ENCODE measurements around the gene IL17RE.

Gene IL17RE

DNA sequence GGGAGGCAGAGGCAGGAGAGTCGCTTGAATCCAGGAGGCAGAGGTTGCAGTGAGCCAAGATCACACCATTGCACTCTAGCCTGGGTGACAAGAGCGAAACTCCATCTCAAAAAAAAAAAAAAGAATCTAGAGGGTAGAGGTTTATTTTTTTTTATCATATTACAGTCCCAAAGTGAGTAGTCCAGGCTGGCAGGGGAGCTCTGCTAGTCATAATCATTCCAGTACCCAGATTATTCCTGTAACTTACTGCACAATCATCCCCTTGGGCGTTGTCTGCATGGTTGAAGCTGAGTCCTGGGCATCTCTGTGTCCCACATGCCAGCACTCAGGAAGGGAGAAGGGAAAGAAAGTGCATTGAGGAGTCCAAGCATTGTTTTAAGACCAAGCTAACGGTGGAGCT is 39.5 kb downstream of the IL17RE start:
- no peaks in the 10 kb centered on the region for H3K79me2 ChIP-seq (ENCODE audit: low read length)
- H3K27ac ChIP-seq (ENCODE audit: low read length) = no peak overlapping the region
- TF ChIP-seq EZH2phosphoT487 (IDR thresholded peaks at IDR 0.05; ENCODE audit: low read depth) = no peak
- TF ChIP-seq, protein P1, sequence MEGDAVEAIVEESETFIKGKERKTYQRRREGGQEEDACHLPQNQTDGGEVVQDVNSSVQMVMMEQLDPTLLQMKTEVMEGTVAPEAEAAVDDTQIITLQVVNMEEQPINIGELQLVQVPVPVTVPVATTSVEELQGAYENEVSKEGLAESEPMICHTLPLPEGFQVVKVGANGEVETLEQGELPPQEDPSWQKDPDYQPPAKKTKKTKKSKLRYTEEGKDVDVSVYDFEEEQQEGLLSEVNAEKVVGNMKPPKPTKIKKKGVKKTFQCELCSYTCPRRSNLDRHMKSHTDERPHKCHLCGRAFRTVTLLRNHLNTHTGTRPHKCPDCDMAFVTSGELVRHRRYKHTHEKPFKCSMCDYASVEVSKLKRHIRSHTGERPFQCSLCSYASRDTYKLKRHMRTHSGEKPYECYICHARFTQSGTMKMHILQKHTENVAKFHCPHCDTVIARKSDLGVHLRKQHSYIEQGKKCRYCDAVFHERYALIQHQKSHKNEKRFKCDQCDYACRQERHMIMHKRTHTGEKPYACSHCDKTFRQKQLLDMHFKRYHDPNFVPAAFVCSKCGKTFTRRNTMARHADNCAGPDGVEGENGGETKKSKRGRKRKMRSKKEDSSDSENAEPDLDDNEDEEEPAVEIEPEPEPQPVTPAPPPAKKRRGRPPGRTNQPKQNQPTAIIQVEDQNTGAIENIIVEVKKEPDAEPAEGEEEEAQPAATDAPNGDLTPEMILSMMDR (IDR thresholded peaks at IDR 0.05; ENCODE audit: low read depth, low read length) = no peak
- H3K36me3 ChIP-seq (replicated peaks; ENCODE audit: low read depth, low read length) = peaks cover 2% of the 10 kb centered on the region
- H3K4me3 ChIP-seq (ENCODE audit: low read length) = no peak overlapping the region
- no peaks in the 10 kb centered on the region for H3K27me3 ChIP-seq (ENCODE audit: low read depth, low read length)
- H4K20me1 ChIP-seq (ENCODE audit: insufficient read depth, low read length) = no peaks in the 10 kb centered on the region
- H3K9ac ChIP-seq (ENCODE audit: low read length) = no peak overlapping the region
- H2AFZ ChIP-seq (ENCODE audit: low read depth, low read length) = no peak overlapping the region
- H3K9me3 ChIP-seq (ENCODE audit: insufficient read depth, low read length) = no peaks in the 10 kb centered on the region
- no peak overlapping the region for H3K4me2 ChIP-seq (ENCODE audit: low read length)
- no peaks in the 10 kb centered on the region for H3K4me1 ChIP-seq (ENCODE audit: low read length)

DNA sequence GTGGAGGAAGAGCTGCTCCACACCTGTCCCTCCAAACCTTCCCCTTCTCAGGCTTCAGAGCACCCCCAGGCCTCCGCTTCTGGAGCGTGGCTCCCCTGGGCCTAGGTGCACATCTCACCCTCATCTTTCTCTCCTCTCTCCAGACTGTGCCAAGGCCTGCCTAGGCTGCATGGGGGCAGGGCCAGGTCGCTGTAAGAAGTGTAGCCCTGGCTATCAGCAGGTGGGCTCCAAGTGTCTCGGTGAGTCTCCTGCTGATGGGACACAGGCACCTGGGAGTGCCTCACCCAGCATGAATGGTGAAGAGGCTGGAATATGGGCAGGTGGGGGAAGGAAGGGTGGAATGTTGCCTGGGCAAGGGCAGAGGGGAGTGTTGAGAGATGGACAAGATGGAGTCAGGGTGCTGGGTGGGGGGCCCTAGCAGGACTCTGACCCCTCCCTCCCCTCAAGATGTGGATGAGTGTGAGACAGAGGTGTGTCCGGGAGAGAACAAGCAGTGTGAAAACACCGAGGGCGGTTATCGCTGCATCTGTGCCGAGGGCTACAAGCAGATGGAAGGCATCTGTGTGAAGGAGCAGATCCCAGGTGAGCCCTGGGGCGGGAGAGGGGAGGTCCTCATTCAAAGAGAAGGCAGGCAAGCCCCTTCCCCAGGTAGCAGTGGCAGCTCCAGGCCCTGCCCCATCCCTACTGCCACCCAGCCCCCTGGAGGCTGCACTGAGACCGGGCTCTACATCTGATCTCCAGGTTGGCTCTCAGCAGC is 40.5 kb downstream of the IL17RE start:
- no peak overlapping the region for H3K9ac ChIP-seq (ENCODE audit: low read length)
- no peak overlapping the region for H3K27ac ChIP-seq (ENCODE audit: low read length)
- H3K4me3 ChIP-seq (ENCODE audit: low read length) = no peak overlapping the region
- H3K27me3 ChIP-seq (ENCODE audit: low read depth, low read length) = no peaks in the 10 kb centered on the region
- no peak overlapping the region for H2AFZ ChIP-seq (ENCODE audit: low read depth, low read length)
- H3K36me3 ChIP-seq (replicated peaks; ENCODE audit: low read depth, low read length) = peaks cover 6% of the 10 kb centered on the region
- no peaks in the 10 kb centered on the region for H3K4me1 ChIP-seq (ENCODE audit: low read length)
- H3K4me2 ChIP-seq (ENCODE audit: low read length) = no peak overlapping the region
- TF ChIP-seq EZH2phosphoT487 (IDR thresholded peaks at IDR 0.05; ENCODE audit: low read depth) = no peak
- TF ChIP-seq, protein P1 (IDR thresholded peaks at IDR 0.05; ENCODE audit: low read depth, low read length) = no peak
- no peaks in the 10 kb centered on the region for H3K9me3 ChIP-seq (ENCODE audit: insufficient read depth, low read length)
- no peaks in the 10 kb centered on the region for H4K20me1 ChIP-seq (ENCODE audit: insufficient read depth, low read length)
- H3K79me2 ChIP-seq (ENCODE audit: low read length) = no peaks in the 10 kb centered on the region

DNA sequence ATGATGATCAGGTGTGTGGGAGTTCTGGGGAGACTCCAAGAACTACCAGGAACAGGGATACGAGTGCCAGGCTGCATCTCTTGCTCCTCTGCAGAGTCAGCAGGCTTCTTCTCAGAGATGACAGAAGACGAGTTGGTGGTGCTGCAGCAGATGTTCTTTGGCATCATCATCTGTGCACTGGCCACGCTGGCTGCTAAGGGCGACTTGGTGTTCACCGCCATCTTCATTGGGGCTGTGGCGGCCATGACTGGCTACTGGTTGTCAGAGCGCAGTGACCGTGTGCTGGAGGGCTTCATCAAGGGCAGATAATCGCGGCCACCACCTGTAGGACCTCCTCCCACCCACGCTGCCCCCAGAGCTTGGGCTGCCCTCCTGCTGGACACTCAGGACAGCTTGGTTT is 41.6 kb downstream of the IL17RE start:
- no peak overlapping the region for H2AFZ ChIP-seq (ENCODE audit: low read depth, low read length)
- no peaks in the 10 kb centered on the region for H3K4me1 ChIP-seq (ENCODE audit: low read length)
- no peak overlapping the region for H3K4me3 ChIP-seq (ENCODE audit: low read length)
- no peak overlapping the region for H3K9ac ChIP-seq (ENCODE audit: low read length)
- no peak overlapping the region for H3K27ac ChIP-seq (ENCODE audit: low read length)
- no peak for TF ChIP-seq EZH2phosphoT487 (IDR thresholded peaks at IDR 0.05; ENCODE audit: low read depth)
- TF ChIP-seq, protein P1 (IDR thresholded peaks at IDR 0.05; ENCODE audit: low read depth, low read length) = no peak
- no peaks in the 10 kb centered on the region for H3K79me2 ChIP-seq (ENCODE audit: low read length)
- H3K27me3 ChIP-seq (ENCODE audit: low read depth, low read length) = no peaks in the 10 kb centered on the region
- H3K9me3 ChIP-seq (ENCODE audit: insufficient read depth, low read length) = no peaks in the 10 kb centered on the region
- no peak overlapping the region for H3K4me2 ChIP-seq (ENCODE audit: low read length)
- H3K36me3 ChIP-seq (replicated peaks; ENCODE audit: low read depth, low read length) = peaks cover 6% of the 10 kb centered on the region
- H4K20me1 ChIP-seq (ENCODE audit: insufficient read depth, low read length) = no peaks in the 10 kb centered on the region

DNA sequence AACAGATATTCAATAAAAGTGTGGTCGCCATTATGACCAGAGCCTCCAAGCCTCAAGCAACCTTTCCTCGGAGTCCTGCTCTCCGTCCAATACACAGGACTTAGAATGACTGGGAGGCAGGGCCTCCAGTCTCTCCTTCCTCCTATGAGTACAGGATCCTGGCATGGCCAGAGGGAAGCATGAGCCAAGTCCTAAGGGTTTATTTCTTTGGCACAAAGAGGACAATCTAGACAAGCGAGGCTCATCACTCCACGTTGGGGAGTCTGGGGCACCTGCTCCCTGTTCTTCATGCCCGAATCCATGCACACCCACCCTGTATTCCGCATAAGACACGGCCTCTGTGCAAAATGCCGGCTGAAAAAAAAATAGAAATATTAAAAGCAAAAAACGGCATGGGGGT is 42.7 kb downstream of the IL17RE start:
- no peak overlapping the region for H3K4me2 ChIP-seq (ENCODE audit: low read length)
- no peak overlapping the region for H2AFZ ChIP-seq (ENCODE audit: low read depth, low read length)
- H3K79me2 ChIP-seq (ENCODE audit: low read length) = no peaks in the 10 kb centered on the region
- H3K27ac ChIP-seq (ENCODE audit: low read length) = no peak overlapping the region
- no peaks in the 10 kb centered on the region; the same call in 1 of the 2 replicates for H3K4me1 ChIP-seq (ENCODE audit: low read length)
- no peaks in the 10 kb centered on the region for H3K27me3 ChIP-seq (ENCODE audit: low read depth, low read length)
- peaks cover 6% of the 10 kb centered on the region for H3K36me3 ChIP-seq (replicated peaks; ENCODE audit: low read depth, low read length)
- no peaks in the 10 kb centered on the region for H3K9me3 ChIP-seq (ENCODE audit: insufficient read depth, low read length)
- H3K4me3 ChIP-seq (ENCODE audit: low read length) = no peak overlapping the region
- H4K20me1 ChIP-seq (ENCODE audit: insufficient read depth, low read length) = no peaks in the 10 kb centered on the region
- no peak overlapping the region for H3K9ac ChIP-seq (ENCODE audit: low read length)
- TF ChIP-seq, protein P1 (IDR thresholded peaks at IDR 0.05; ENCODE audit: low read depth, low read length) = no peak
- TF ChIP-seq EZH2phosphoT487 (IDR thresholded peaks at IDR 0.05; ENCODE audit: low read depth) = no peak

Measured in OCI-LY3 (cell line).